K562 (cell line): ENCODE data around the gene VANGL1. TPM values are rescaled to one million over a fixed set of nuclear protein-coding genes. Genes with fewer than 3 reads are reported as not detected.

Source experiments
- ATAC-seq: fragments of 200-7000 bp; cut with Tn5 transposase; 3 replicates; pipeline ENCODE4 v1.9.1; 2020; ENCODE audit warnings: moderate library complexity
- BruUV-seq: library from RNA; stranded (reverse); fragments of 400-500 nt; replicated peaks from 2 replicates; lab custom pipeline; 2021; lab: Mats Ljungman, UMichigan
- CTCF ChIA-PET: fragments of 300-600 bp; formaldehyde crosslinking; extraction: SDS; loops from one replicate; lab custom pipeline; 2021; ENCODE audit warnings: low intra/inter-chr PET ratio; lab: Yijun Ruan, JAX
- POLR2A ChIA-PET: fragments of 300-600, 350-650 bp; sonication (Branson Sonifier 250); formaldehyde crosslinking; extraction: SDS; loops from one replicate; lab custom pipeline; 2021; ENCODE audit warnings: antibody characterized with exemption, inconsistent platforms; lab: Yijun Ruan, JAX
- DNase-seq, 4 experiments: peaks; one replicate each; pipeline versions ENCODE4 v3.0.0 to v3.0.0-alpha.2; 2011 to 2018; ENCODE audit warnings: low spot score in 3 of 4, mixed read lengths in 3 of 4; ENCODE audit errors: extremely low read depth in 1 of 4
- FAIRE-seq: peaks from 2 replicates; lab custom pipeline; 2011; peaks lifted over from hg19 to GRCh38; lab: Jason Lieb, UNC
- H2AFZ ChIP-seq: 2 replicates; pipeline ENCODE4 v1.6.0; 2011; ENCODE audit warnings: low read depth, low read length, control low read depth, inconsistent platforms
- H3K27ac ChIP-seq: fragments of 200-600 bp; 3 replicates; pipeline ENCODE4 v1.8.0; 2011; ENCODE audit warnings: low read depth, mild to moderate bottlenecking, control low read depth, inconsistent platforms, low read length, moderate library complexity, mixed read lengths; ENCODE audit errors: extremely low read depth
- H3K27me3 ChIP-seq, 2 experiments: fragments of 300-600 bp in 1 of 2; 2 replicates in 1 of 2; 3 replicates in 1 of 2; pipeline versions ENCODE4 v1.6.0 to v1.8.0; 2011; ENCODE audit warnings: inconsistent platforms in 2 of 2, low read length in 2 of 2, mild to moderate bottlenecking in 1 of 2, mixed read lengths in 1 of 2, moderate library complexity in 1 of 2; ENCODE audit not compliant: control insufficient read depth in 2 of 2, insufficient read depth in 2 of 2
- H3K36me3 ChIP-seq: fragments of 300-600 bp; 3 replicates; pipeline ENCODE4 v1.8.0; 2011; ENCODE audit warnings: mild to moderate bottlenecking, low read length, inconsistent platforms; ENCODE audit not compliant: control insufficient read depth, insufficient read depth
- H3K4me1 ChIP-seq, 2 experiments: fragments of 200-600 bp in 1 of 2; replicated peaks in 1 of 2; 2 replicates in 1 of 2; 3 replicates in 1 of 2; pipeline versions ENCODE4 v1.5.1 to v1.8.0; 2011; ENCODE audit warnings: inconsistent platforms in 2 of 2, low read length in 2 of 2, mild to moderate bottlenecking in 1 of 2, mixed read lengths in 1 of 2, moderate library complexity in 1 of 2; ENCODE audit not compliant: control insufficient read depth in 2 of 2, insufficient read depth in 2 of 2
- H3K4me2 ChIP-seq: 2 replicates; pipeline ENCODE4 v1.6.1; 2011; ENCODE audit warnings: low read length, control low read depth, inconsistent platforms, mixed read lengths; ENCODE audit not compliant: insufficient read depth
- H3K4me3 ChIP-seq: fragments of 200-600 bp; sonication (generic), shearing (Covaris generic); 2 replicates; pipeline ENCODE4 v1.5.1; 2016; ENCODE audit warnings: control low read depth, inconsistent platforms
- H3K79me2 ChIP-seq: fragments of 200-600 bp; 3 replicates; pipeline ENCODE4 v1.8.0; 2011; ENCODE audit warnings: low read length, inconsistent platforms; ENCODE audit not compliant: control insufficient read depth, insufficient read depth
- H3K9ac ChIP-seq, 2 experiments: 2 replicates each; pipeline versions ENCODE4 v1.6.0 to v1.6.1; 2011; ENCODE audit warnings: low read depth in 2 of 2, low read length in 2 of 2, control low read depth in 1 of 2, inconsistent platforms in 1 of 2, mild to moderate bottlenecking in 1 of 2, mixed read lengths in 1 of 2; ENCODE audit not compliant: insufficient read depth in 1 of 2
- H3K9me1 ChIP-seq: one replicate; pipeline ENCODE4 v1.6.0; 2011; ENCODE audit warnings: inconsistent platforms, mild to moderate bottlenecking, low read length, moderate library complexity; ENCODE audit not compliant: control insufficient read depth, insufficient read depth
- H3K9me3 ChIP-seq: replicated peaks from 2 replicates; pipeline ENCODE4 v1.5.1; 2011; ENCODE audit warnings: low read depth, low read length, inconsistent platforms; ENCODE audit not compliant: control insufficient read depth, insufficient read depth
- H4K20me1 ChIP-seq: replicated peaks from 2 replicates; pipeline ENCODE4 v1.6.1; 2011; ENCODE audit warnings: low read length, inconsistent platforms, mixed read lengths; ENCODE audit not compliant: control insufficient read depth, insufficient read depth
- HNRNPL ChIP-seq: fragments of 200-400 bp; formaldehyde crosslinking; IDR thresholded peaks from 2 replicates; pipeline ENCODE4 v1.6.1; 2017; ENCODE audit warnings: low read depth, mild to moderate bottlenecking, low read length
- MAFF ChIP-seq: IDR thresholded peaks from 2 replicates; pipeline ENCODE4 v1.6.1; 2012; ENCODE audit warnings: low read length, improper control_type of control experiment
- MCM5 ChIP-seq: fragments of 450-650 bp; IDR thresholded peaks from 2 replicates; pipeline ENCODE4 v1.6.1; 2016; ENCODE audit warnings: low read depth
- NCOA4 ChIP-seq: fragments of 450-650 bp; IDR thresholded peaks from 2 replicates; pipeline ENCODE4 v1.6.1; 2018; ENCODE audit warnings: mild to moderate bottlenecking; ENCODE audit not compliant: partially characterized antibody
- NFATC3 ChIP-seq: fragments of 450-650 bp; IDR thresholded peaks from 2 replicates; pipeline ENCODE4 v1.6.1; 2017; ENCODE audit warnings: mild to moderate bottlenecking
- POLR2AphosphoS2 ChIP-seq: IDR thresholded peaks from 2 replicates; pipeline ENCODE4 v1.6.1; 2012; ENCODE audit warnings: low read length, improper control_type of control experiment
- PRMT5 ChIP-seq: sonication (generic); formaldehyde crosslinking; IDR thresholded peaks from 2 replicates; pipeline ENCODE4 v1.5.0; 2020; ENCODE audit warnings: missing genetic modification reagents
- PRPF4 ChIP-seq: fragments of 200-400 bp; formaldehyde crosslinking; IDR thresholded peaks from one replicate; pipeline ENCODE4 v1.6.1; 2017; ENCODE audit warnings: low read length, low read depth, mild to moderate bottlenecking; ENCODE audit not compliant: insufficient read depth, poor library complexity, severe bottlenecking
- RCOR1 ChIP-seq, 2 experiments: IDR thresholded peaks; 2 replicates each; pipeline ENCODE4 v1.6.1; 2012; ENCODE audit warnings: low read depth in 2 of 2, low read length in 2 of 2, borderline replicate concordance in 1 of 2, improper control_type of control experiment in 1 of 2
- SMAD4 ChIP-seq: fragments of 250-450 bp; sonication (Bioruptor Pico); conservative IDR thresholded peaks from 2 replicates; pipeline ENCODE4 v1.8.0; 2021; ENCODE audit warnings: inconsistent platforms, mild to moderate bottlenecking, moderate library complexity
- SMARCE1 ChIP-seq: fragments of 450-650 bp; IDR thresholded peaks from 2 replicates; pipeline ENCODE4 v1.7.1; 2016; ENCODE audit warnings: mild to moderate bottlenecking
- SRSF9 ChIP-seq: fragments of 200-400 bp; formaldehyde crosslinking; IDR thresholded peaks from 2 replicates; pipeline ENCODE4 v1.6.1; 2017; ENCODE audit warnings: low read depth, low read length, borderline replicate concordance
- STAT5B ChIP-seq: fragments of 250-450 bp; sonication (Bioruptor Pico); IDR thresholded peaks from 2 replicates; pipeline ENCODE4 v1.8.0; 2021; ENCODE audit warnings: mild to moderate bottlenecking, inconsistent platforms
- TAF1 ChIP-seq: IDR thresholded peaks from 2 replicates; pipeline ENCODE4 v1.6.1; 2011; ENCODE audit warnings: mild to moderate bottlenecking, low read length, moderate library complexity; ENCODE audit not compliant: insufficient read depth, control insufficient read depth, severe bottlenecking; ENCODE audit errors: extremely low read depth
- TRIM25 ChIP-seq: fragments of 450-650 bp; IDR thresholded peaks from 2 replicates; pipeline ENCODE4 v1.7.0; 2016; ENCODE audit warnings: borderline replicate concordance
- ZBTB17 ChIP-seq: fragments of 450-650 bp; formaldehyde crosslinking; IDR thresholded peaks from 2 replicates; pipeline ENCODE4 v1.4.0; 2020; ENCODE audit warnings: mild to moderate bottlenecking
- ZC3H4 ChIP-seq: sonication (generic); formaldehyde crosslinking; IDR thresholded peaks from 2 replicates; pipeline ENCODE4 v1.9.0; 2021; ENCODE audit warnings: missing genetic modification reagents, borderline replicate concordance
- ZNF175 ChIP-seq: fragments of 200-800 bp; sonication (Bioruptor generic); IDR thresholded peaks from 2 replicates; pipeline ENCODE4 v1.6.1; 2016; ENCODE audit warnings: low read depth, mild to moderate bottlenecking, missing genetic modification characterization, missing compliant biosample characterization
- ZNF217 ChIP-seq: sonication (generic); formaldehyde crosslinking; IDR thresholded peaks from 2 replicates; pipeline ENCODE4 v1.8.0; 2022; ENCODE audit warnings: mild to moderate bottlenecking, missing genetic modification reagents
- ZSCAN29 ChIP-seq: fragments of 450-650 bp; IDR thresholded peaks from 2 replicates; pipeline ENCODE4 v1.6.1; 2017
- WGBS: fragments of 100-300 bp; shearing (Covaris generic); methylation state at CpG from one replicate; pipeline ENCODE4 v1.1.6; 2016; ENCODE audit warnings: low coverage, mixed read lengths; ENCODE audit not compliant: insufficient coverage; ENCODE audit errors: missing lambda C conversion rate; 5-methylcytosine and 5-hydroxymethylcytosine counted together
- in situ Hi-C: fragments of 300-500 bp; cut with MboI; formaldehyde crosslinking; loops from 4 replicates; pipeline ENCODE4 v1.15.0; 2018; ENCODE audit warnings: inconsistent platforms, mixed read lengths
- intact Hi-C: fragments of 100-400 bp; cut with micrococcal nuclease; formaldehyde crosslinking; loops from 2 replicates; pipeline ENCODE4 v1.14.2; 2022
- polyA plus RNA-seq, 8 experiments: library from polyadenylated mRNA; depleted of rRNA in 4 of 8; stranded (reverse) in 5 of 8; unstranded in 3 of 8; fragments of >200 nt; fragmentation: Nextera tagmentation in 2 of 8; fragmentation: Illumina TruSeq in 1 of 8; extraction: Ambion mirVana in 2 of 8; extraction: Trizol in 1 of 8; gene quantifications; 2 replicates each; pipeline versions ENCODE4 v1.2.1 to v1.2.3, GENCODE V29; 2011 to 2014; ENCODE audit warnings: inconsistent platforms in 1 of 8, missing spikeins in 1 of 8
- total RNA-seq, 7 experiments: library from RNA; depleted of rRNA in 6 of 7; stranded (reverse); fragments of >200 nt in 6 of 7; fragmentation: Illumina TruSeq in 2 of 7; extraction: Trizol in 2 of 7; gene quantifications; 2 replicates each; pipeline versions ENCODE4 v1.2.1 to v1.2.3, GENCODE V29; 2011 to 2021; ENCODE audit warnings: low replicate concordance in 1 of 7

Gene VANGL1
- total and polyA plus RNA-seq, 9 of the 15 experiments (the other 6 are each of a cell fraction or from before 2014, with no cell fraction given), result 0.90 to 12.8 (median 9.6) TPM

- Histone ChIP-seq H3K27ac (no peak overlapping the region), H3K9ac (peak overlapping the region in 1 of 2 experiments; percentile 67; a peak in 2 of 4 replicates), H3K36me3 (peaks cover 45% of the 10 kb centered on the region), H2AFZ (no peak overlapping the region), H3K4me1 (peaks cover 11 to 42% of the 10 kb centered on the region in 2 experiments), H3K4me3 (no peak overlapping the region), H3K9me3 (no peaks in the 10 kb centered on the region), H3K9me1 (no peaks in the 10 kb centered on the region), H3K79me2 (peaks cover 10% of the 10 kb centered on the region; the same call in 2 of the 3 replicates), H4K20me1 (no peaks in the 10 kb centered on the region), H3K27me3 (no peaks in the 10 kb centered on the region), H3K4me2 (no peak overlapping the region; the same call in 1 of the 2 replicates)
- FAIRE-seq (no peak), DNase-seq (peak in 2 of 4 experiments; percentile 23 to 42), ATAC-seq (peak; percentile 52)
- no TSS peak for BruUV-seq
- CTCF ChIA-PET, result no interaction called here
- WGBS, result 67% methylated on average over 18 of the region's 19 CpGs
- intact Hi-C loops (no loop called here), in situ Hi-C loops (no loop called here)
- POLR2A ChIA-PET, result interaction anchor here (0.7 to 1.6 kb wide), 4 partner anchors 9 to 63 kb away, joined by 3 to 5 read pairs (median 4); no protein-coding TSS in a partner anchor
- TF ChIP-seq STAT5B (CRISPR knock-in tag) (no peak), MCM5 (no peak), RCOR1 (IDR thresholded peaks at IDR 0.05; ENCODE audit: borderline replicate concordance in 1 of 2, low read depth in 2 of 2, low read length in 2 of 2) (peak in 1 of 2 experiments; percentile 43; a peak in 1 of 4 replicates), ZBTB17 (CRISPR knock-in tag) (no peak), PRMT5 (no peak), ZNF217 (CRISPR knock-in tag) (no peak), TRIM25 (no peak), MAFF (no peak), SRSF9 (no peak), HNRNPL (no peak), NCOA4 (no peak), ZSCAN29 (no peak), SMAD4 (CRISPR knock-in tag) (no peak), ZNF175 (CRISPR knock-in tag) (no peak), POLR2AphosphoS2 (no peak), PRPF4 (no peak), TAF1 (no peak), SMARCE1 (no peak), NFATC3 (no peak), ZC3H4 (CRISPR knock-in tag) (0 out of 2 replicates have a peak, but pooled peaks have one; percentile 59)
These were observed 29.6 kb downstream of the VANGL1 start for GRCh38 chr1:115671176-115671934.
